Measurements from ENCODE around the gene CEP112.

DNA sequence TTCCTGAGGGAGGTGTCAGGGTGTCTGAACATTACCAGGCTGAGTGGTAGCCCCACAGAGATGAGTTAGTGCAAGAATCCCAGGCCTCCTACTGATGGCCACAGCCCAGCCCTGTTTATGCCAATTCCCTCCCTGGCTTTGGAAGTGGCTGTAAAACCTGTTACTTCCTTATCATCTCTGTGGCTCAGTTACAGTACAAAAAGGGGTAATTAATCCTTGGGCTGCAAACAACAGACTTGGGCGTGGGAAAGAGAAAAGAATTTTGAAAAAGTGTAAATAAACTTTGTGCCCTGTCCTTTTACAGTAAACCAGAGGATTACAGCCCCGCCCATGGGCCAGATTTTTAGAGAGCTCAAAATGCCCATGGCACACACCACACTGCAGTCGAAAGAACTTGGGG lies 557.4 kb downstream of the CEP112 start:
- TF ChIP-seq GATA3 (IDR thresholded peaks at IDR 0.05; ENCODE audit: low read depth, low read length) (no peak), GATA2 (IDR thresholded peaks at IDR 0.05; ENCODE audit: low read depth, low read length) (no peak)
